Measurements from ENCODE around the gene CTSC.

Gene CTSC

GRCh38 chr11:88318017-88318416 lies 19.5 kb downstream of the CTSC start:
- DNase-seq (ENCODE audit: low read depth in 2 of 2), result no peak

DNA sequence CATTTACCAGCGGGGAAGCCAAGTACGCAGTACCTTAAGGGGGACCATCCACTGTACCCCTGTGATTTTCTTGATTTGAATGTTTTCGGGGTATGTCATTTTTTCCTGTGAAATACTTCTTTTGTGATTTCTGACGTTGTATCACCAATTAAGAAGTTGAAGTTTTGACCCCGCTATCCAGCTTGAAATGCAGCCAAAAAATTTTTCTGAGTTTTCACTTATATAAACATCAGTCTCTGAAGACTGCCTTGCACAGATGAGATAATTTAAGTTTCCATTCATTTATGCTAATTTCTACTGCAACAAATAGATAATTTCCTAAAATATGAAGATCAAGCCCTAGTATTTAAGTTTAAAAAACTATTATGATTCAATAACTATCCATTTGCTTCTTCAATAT lies 20.0 kb downstream of the CTSC start:
- no peak for DNase-seq (ENCODE audit: low read depth in 2 of 2)

GRCh38 chr11:88315981-88316441 lies 21.5 kb downstream of the CTSC start:
- DNase-seq (ENCODE audit: low read depth in 2 of 2), result no peak

- DNase-seq (ENCODE audit: low read depth in 2 of 2), result no peak
Measured at GRCh38 chr11:88315015-88315414, 22.5 kb downstream of the CTSC start.

DNA sequence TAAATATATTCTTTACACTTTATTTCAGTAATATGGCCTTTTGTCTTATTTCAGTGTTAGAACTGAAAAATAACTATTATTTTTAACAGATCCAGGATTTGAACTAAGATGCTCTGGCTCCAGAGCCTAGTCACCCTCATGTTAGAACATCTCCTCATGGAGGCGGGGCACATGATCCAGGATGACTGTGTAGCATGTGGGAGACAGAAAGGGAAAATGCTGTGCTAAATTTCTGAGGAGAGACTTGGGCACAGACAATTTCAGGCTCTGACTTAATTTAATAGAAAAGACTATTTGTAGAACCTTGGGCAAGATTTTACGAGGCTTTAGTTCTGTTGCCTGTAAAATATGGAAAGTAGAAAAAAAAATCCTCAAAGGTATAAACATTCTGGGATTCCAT lies 24.1 kb downstream of the CTSC start:
- DNase-seq (ENCODE audit: low read depth in 2 of 2), result no peak

DNA sequence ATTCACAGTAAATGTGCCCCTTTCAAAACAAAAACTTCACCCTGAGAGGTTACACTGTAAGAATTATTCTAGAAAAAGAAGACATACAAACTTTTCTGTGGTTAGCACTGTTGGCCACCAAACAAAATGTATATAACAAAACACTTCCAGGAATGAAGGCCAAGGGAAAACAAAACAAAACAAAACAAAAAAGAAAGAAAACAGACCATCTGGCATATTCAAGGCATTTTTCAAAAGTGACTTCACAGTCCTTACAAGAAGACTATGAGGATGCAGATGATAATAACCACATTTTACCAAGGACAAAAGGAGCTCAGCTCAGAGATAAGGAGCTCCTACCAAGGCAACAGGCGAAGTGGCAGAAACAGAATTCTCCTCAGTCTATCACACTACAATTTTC lies 24.9 kb downstream of the CTSC start:
- no peak for DNase-seq (ENCODE audit: low read depth in 2 of 2)

GRCh38 chr11:88310246-88310645 lies 27.3 kb downstream of the CTSC start:
- DNase-seq (ENCODE audit: low read depth in 2 of 2), result no peak

DNA sequence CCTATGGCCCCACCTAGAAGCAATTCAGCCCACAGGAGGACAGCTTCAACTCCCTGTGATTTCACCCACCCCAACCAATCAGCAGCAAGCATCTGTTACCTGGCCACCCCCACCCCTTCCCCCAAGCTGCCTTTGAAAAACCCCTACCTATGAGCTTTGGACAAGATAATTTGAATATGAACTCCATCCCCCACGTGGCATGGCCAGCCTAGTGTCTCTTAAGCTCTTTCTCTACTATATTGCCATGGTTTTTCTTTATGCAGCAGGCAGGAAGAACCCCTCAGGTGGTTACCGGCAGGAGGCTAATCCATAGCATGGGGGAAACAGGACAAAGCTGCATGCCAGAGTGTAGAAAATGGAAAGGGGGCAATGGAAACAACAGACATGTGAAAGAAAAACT lies 29.0 kb downstream of the CTSC start:
- DNase-seq (ENCODE audit: low read depth in 2 of 2), result no peak

DNA sequence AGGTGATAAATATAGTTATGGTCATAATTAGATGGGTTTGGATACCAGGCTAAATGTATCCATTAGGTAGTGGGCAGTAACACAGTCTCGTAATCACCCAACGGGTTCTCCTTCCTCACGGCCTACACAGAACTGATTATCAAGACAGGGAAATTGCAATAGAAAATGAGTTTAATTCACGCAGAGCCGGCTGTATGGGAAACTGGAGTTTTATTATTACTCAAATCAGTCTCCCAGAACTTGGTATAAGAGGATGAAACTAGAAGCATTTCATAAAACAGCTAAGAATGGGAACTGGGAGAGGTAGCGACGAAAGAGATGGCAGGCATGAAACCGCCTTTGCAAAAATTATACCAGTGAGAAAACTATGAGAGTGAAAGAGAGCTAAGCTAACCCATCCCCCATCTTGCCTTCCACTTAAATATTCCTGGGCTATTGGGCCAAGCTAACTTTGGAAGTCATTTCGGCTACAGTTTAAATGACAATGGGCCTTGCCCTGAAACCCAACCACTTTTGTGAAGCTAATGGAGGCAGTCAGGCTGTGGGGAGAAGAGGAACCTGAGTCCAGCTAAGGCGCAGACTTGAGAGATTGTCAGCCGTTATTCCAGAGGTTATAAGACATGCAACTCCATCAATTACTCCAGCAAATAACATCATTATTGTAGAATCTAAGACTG lies 29.6 kb downstream of the CTSC start:
- DNase-seq (ENCODE audit: low read depth in 2 of 2), result no peak

- no peak for DNase-seq (ENCODE audit: low read depth in 2 of 2)
Measured at GRCh38 chr11:88306785-88307184, 30.8 kb downstream of the CTSC start.

- no peak for DNase-seq (ENCODE audit: low read depth in 2 of 2)
Measured at GRCh38 chr11:88305430-88305829, 32.1 kb downstream of the CTSC start.

GRCh38 chr11:88304352-88304751 lies 33.2 kb downstream of the CTSC start:
- no peak for DNase-seq (ENCODE audit: low read depth in 2 of 2)

GRCh38 chr11:88303037-88303436 lies 34.5 kb downstream of the CTSC start:
- DNase-seq (ENCODE audit: low read depth in 2 of 2), result no peak

DNA sequence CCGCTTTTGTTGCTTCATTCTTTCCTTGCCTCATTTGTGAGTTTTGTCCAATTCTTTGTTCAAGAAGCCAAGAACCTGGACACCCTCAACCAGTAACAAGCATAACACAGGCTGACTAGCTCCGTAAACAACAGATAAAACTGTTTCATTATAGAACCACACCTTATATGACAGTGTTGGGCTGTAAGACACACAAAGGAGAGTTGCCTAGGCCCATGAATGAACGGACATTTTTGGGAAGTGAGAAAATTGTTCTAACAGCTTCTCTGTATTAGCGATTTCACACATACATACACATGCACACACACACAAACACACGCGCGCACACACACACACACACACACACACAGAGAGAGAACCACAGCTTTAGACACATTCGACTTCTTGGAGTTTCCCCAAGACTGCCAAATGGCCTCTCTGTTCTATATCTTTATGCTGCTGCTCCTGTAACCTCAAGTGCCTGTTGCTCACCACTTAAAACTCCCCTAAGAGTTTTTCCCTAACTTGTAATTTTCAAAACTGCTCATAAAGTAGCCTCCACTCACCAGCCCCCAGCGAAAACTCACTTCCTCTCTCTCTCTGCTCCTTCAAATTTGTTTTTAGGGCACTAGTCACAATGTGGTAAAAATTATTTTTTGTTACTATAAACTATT lies 35.9 kb downstream of the CTSC start:
- no peak for DNase-seq (ENCODE audit: low read depth in 2 of 2)

DNA sequence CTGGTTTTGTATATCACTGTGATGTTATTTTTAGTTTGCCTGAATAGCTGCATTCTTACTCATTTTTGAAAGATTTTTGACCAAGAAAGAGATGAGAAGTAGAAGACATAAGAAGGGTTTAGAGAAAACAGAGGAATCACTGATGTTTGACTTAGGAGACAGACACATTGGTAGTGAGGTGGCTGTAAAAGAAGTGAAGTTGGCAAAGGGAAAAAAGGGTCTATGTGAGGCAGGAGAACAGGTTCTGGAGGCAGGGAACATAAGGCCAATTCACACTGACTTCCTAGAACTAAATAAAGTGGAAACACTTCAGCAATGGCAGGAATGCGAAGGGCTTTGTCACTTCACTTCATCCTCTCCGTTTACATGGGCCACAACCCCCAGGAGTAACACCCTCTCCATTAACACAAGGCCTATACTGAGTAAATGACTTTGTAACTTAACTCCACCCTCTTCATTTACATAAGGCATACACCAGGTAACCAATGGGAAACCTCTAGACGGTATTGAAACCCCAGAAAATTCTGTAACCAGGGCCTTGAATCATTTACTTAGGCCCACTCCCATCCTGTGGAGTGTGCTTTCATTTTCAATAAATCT lies 36.5 kb downstream of the CTSC start:
- DNase-seq (ENCODE audit: low read depth in 2 of 2), result no peak

DNA sequence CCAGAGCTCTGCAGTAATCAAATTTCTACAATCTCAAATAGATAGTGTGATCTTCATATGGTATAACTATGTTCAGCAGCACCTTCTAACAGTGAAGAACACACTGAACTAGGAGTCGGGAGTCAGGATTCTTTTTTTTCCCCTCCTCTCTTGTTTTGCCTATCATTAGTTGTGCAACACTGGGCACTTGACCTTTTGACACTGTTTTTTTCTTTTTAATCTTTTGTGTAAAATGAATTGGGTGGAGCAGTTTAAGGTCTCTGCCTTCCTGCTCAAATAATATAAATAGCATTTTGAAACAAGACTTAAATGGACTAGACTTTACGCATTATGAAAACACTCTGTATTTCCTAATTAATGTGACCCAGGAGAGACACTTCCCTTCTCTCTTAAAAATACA lies 39.7 kb downstream of the CTSC start:
- no peak for DNase-seq (ENCODE audit: low read depth in 2 of 2)

GRCh38 chr11:88297421-88297820 lies 40.1 kb downstream of the CTSC start:
- DNase-seq (ENCODE audit: low read depth in 2 of 2), result no peak

GRCh38 chr11:88295028-88295427 lies 42.5 kb downstream of the CTSC start:
- no peak for DNase-seq (ENCODE audit: low read depth in 2 of 2)

DNA sequence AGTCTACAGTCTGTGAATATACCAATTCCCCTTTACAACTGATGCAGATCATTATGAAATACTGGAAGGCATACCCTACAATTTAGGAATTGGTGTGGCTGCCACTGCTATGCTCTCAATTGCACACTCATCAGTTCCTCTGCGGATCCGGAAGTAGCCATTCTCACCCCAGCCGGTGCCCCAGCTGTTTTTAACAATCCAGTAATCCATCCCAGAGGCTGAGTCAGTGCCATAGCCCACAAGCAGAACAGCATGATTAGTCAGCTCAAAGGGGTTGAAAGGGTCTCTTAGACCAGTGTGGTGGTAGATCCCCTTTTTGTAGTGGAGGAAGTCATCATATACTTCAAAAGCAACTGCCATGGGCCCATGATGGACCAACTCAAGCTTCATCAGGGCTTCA lies 43.6 kb downstream of the CTSC start:
- DNase-seq (ENCODE audit: low read depth in 2 of 2), result no peak

GRCh38 chr11:88292171-88292843 lies 45.2 kb downstream of the CTSC start:
- no peak for DNase-seq (ENCODE audit: low read depth in 2 of 2)

GRCh38 chr11:88288560-88288959 lies 49.0 kb downstream of the CTSC start:
- no peak for DNase-seq (ENCODE audit: low read depth in 2 of 2)

GRCh38 chr11:88284336-88285050 lies 53.0 kb downstream of the CTSC start:
- no peak for DNase-seq (ENCODE audit: low read depth in 2 of 2)
